GM12878 (cell line): ENCODE results near the gene CSF1R. TPM values are rescaled to one million over a fixed set of nuclear protein-coding genes. Genes with fewer than 3 reads are reported as not detected.
A peak's percentile ranks its signal among the peaks of the same experiment; 100 is the strongest.

Source experiments
- ATAC-seq: fragments of 200-7000 bp; cut with Tn5 transposase; 3 replicates; pipeline ENCODE4 v1.9.1; 2020; ENCODE audit warnings: mild to moderate bottlenecking, moderate library complexity
- BruUV-seq: library from RNA; stranded (reverse); fragments of 400-500 nt; replicated peaks from 2 replicates; lab custom pipeline; 2021; lab: Mats Ljungman, UMichigan
- CTCF ChIA-PET: fragments of 300-600 bp; sonication (Branson Sonifier 250); formaldehyde crosslinking; extraction: SDS; loops from one replicate; lab custom pipeline; 2021; ENCODE audit warnings: inconsistent platforms; lab: Yijun Ruan, JAX
- POLR2A ChIA-PET: fragments of 350-600 bp; formaldehyde crosslinking; extraction: SDS; loops from one replicate; lab custom pipeline; 2021; ENCODE audit warnings: inconsistent platforms; lab: Charles Lee
- RAD21 ChIA-PET: fragments of 300-600 bp; sonication (Branson Sonifier 250); formaldehyde crosslinking; loops from one replicate; lab custom pipeline; 2023; ENCODE audit warnings: antibody characterized with exemption; ENCODE audit not compliant: unreplicated experiment; lab: Charles Lee
- SMC1A ChIA-PET: fragments of 300-600 bp; sonication (Branson Sonifier 250); formaldehyde crosslinking; loops from one replicate; lab custom pipeline; 2023; ENCODE audit not compliant: unreplicated experiment, uncharacterized antibody; lab: Charles Lee
- DNase-seq: peaks from one replicate; pipeline ENCODE4 v3.0.0-alpha.2; 2011; ENCODE audit warnings: low read depth, low spot score
- FAIRE-seq: peaks from 3 replicates; lab custom pipeline; 2011; peaks lifted over from hg19 to GRCh38; lab: Jason Lieb, UNC
- H2AFZ ChIP-seq: 2 replicates; pipeline ENCODE4 v1.6.0; 2011; ENCODE audit warnings: low read depth, low read length, control low read depth; ENCODE audit not compliant: control insufficient read depth
- H3K27ac ChIP-seq: 2 replicates; pipeline ENCODE4 v1.5.1; 2011; ENCODE audit warnings: control low read depth; ENCODE audit not compliant: control insufficient read depth, insufficient read depth
- H3K27me3 ChIP-seq, 2 experiments: replicated peaks in 1 of 2; 2 replicates each; pipeline versions ENCODE4 v1.6.0 to v1.6.1; 2011; ENCODE audit warnings: low read length in 1 of 2; ENCODE audit not compliant: control insufficient read depth in 2 of 2, insufficient read depth in 2 of 2
- H3K36me3 ChIP-seq, 2 experiments: 2 replicates each; pipeline ENCODE4 v1.5.1; 2011; ENCODE audit warnings: low read length in 1 of 2; ENCODE audit not compliant: control insufficient read depth in 2 of 2, insufficient read depth in 2 of 2
- H3K4me1 ChIP-seq: 2 replicates; pipeline ENCODE4 v1.6.1; 2011; ENCODE audit warnings: mild to moderate bottlenecking, low read length, moderate library complexity, mixed read lengths; ENCODE audit not compliant: control insufficient read depth, insufficient read depth
- H3K4me2 ChIP-seq: 2 replicates; pipeline ENCODE4 v1.6.0; 2011; ENCODE audit warnings: control low read depth; ENCODE audit not compliant: control insufficient read depth, insufficient read depth
- H3K4me3 ChIP-seq: fragments of 200-600 bp; sonication (generic); 2 replicates; pipeline ENCODE4 v1.5.1; 2016
- H3K79me2 ChIP-seq: 2 replicates; pipeline ENCODE4 v1.6.0; 2011; ENCODE audit warnings: low read length; ENCODE audit not compliant: control insufficient read depth, insufficient read depth
- H3K9ac ChIP-seq: 2 replicates; pipeline ENCODE4 v1.8.0; 2011; ENCODE audit warnings: low read length, control low read depth, mixed read lengths; ENCODE audit not compliant: control insufficient read depth, insufficient read depth
- H3K9me3 ChIP-seq: replicated peaks from 3 replicates; pipeline ENCODE4 v1.5.1; 2011; ENCODE audit warnings: mild to moderate bottlenecking, low read length; ENCODE audit not compliant: control insufficient read depth, insufficient read depth
- H4K20me1 ChIP-seq: 2 replicates; pipeline ENCODE4 v1.6.0; 2011; ENCODE audit not compliant: control insufficient read depth, insufficient read depth
- ASH2L ChIP-seq: fragments of 300-600, 200-600 bp; sonication (generic); IDR thresholded peaks from 2 replicates; pipeline ENCODE4 v1.6.1; 2017; ENCODE audit warnings: low read depth, mild to moderate bottlenecking, borderline replicate concordance
- BCL11A ChIP-seq: IDR thresholded peaks from 2 replicates; pipeline ENCODE4 v1.6.1; 2011; ENCODE audit warnings: low read depth, low read length
- CEBPB ChIP-seq, 2 experiments: fragments of 150-350 bp in 1 of 2; IDR thresholded peaks; 2 replicates each; pipeline ENCODE4 v1.6.1; 2012 to 2014; ENCODE audit warnings: low read depth in 2 of 2, low read length in 2 of 2, borderline replicate concordance in 1 of 2, inconsistent platforms in 1 of 2
- MTA3 ChIP-seq: IDR thresholded peaks from 2 replicates; pipeline ENCODE4 v1.6.1; 2012; ENCODE audit warnings: low read length, inconsistent platforms, borderline replicate concordance
- NFXL1 ChIP-seq: fragments of 450-650 bp; IDR thresholded peaks from 2 replicates; pipeline ENCODE4 v1.6.1; 2017; ENCODE audit warnings: antibody characterized with exemption, mild to moderate bottlenecking, borderline replicate concordance
- NFYA ChIP-seq: IDR thresholded peaks from 2 replicates; pipeline ENCODE4 v1.6.1; 2011; ENCODE audit warnings: low read depth, mild to moderate bottlenecking, low read length, improper control_type of control experiment, borderline replicate concordance
- POLR2AphosphoS2 ChIP-seq: IDR thresholded peaks from 2 replicates; pipeline ENCODE4 v1.6.1; 2011; ENCODE audit warnings: low read depth, mild to moderate bottlenecking, low read length, improper control_type of control experiment, moderate library complexity
- RAD51 ChIP-seq: fragments of 450-650 bp; IDR thresholded peaks from 2 replicates; pipeline ENCODE4 v1.6.1; 2016; ENCODE audit warnings: moderate library complexity, mild to moderate bottlenecking, inconsistent platforms
- SMC3 ChIP-seq: IDR thresholded peaks from 2 replicates; pipeline ENCODE4 v1.6.1; 2011; ENCODE audit warnings: low read length, improper control_type of control experiment, borderline replicate concordance
- STAT3 ChIP-seq: IDR thresholded peaks from 2 replicates; pipeline ENCODE4 v1.6.1; 2011; ENCODE audit warnings: low read depth, low read length, improper control_type of control experiment
- SUZ12 ChIP-seq: fragments of 200-600 bp; sonication (generic); IDR thresholded peaks from one replicate; pipeline ENCODE4 v1.6.1; 2018; ENCODE audit warnings: antibody characterized with exemption, mild to moderate bottlenecking; ENCODE audit not compliant: unreplicated experiment
- WGBS: methylation state at CpG from one replicate; pipeline ENCODE4 v1.1.6; 2016; ENCODE audit warnings: low lambda C conversion rate; ENCODE audit not compliant: insufficient replicate concordance, insufficient coverage; ENCODE audit errors: missing lambda C conversion rate; 5-methylcytosine and 5-hydroxymethylcytosine counted together
- in situ Hi-C: fragments of 300-500 bp; cut with MboI; formaldehyde crosslinking; loops from 9 replicates; pipeline ENCODE4 v1.14.3; 2018; ENCODE audit warnings: mixed read lengths
- intact Hi-C: fragments of 100-400 bp; cut with micrococcal nuclease; formaldehyde crosslinking; loops from one replicate; pipeline ENCODE4 v1.14.2; 2022; ENCODE audit not compliant: unreplicated experiment
- polyA plus RNA-seq, 11 experiments: library from polyadenylated mRNA; depleted of rRNA in 4 of 11; unstranded in 6 of 11; stranded (reverse) in 5 of 11; fragments of >200 nt; fragmentation: Nextera tagmentation in 4 of 11; fragmentation: Illumina TruSeq in 1 of 11; extraction: Ambion mirVana in 4 of 11; extraction: Trizol in 1 of 11; gene quantifications; 1 replicate in 1 of 11; 2 replicates in 10 of 11; pipeline versions ENCODE4 v1.2.1 to v1.2.3, GENCODE V29; 2011 to 2016; ENCODE audit warnings: inconsistent platforms in 2 of 11, missing spikeins in 2 of 11, low read depth in 1 of 11
- total RNA-seq, 4 experiments: library from RNA; depleted of rRNA in 3 of 4; stranded (reverse); fragments of >200 nt in 3 of 4; fragmentation: Illumina TruSeq in 1 of 4; extraction: Trizol in 1 of 4; gene quantifications; 2 replicates each; pipeline versions ENCODE4 v1.2.1 to v1.2.3, GENCODE V29; 2013 to 2021
- TF ChIP-seq, protein P1 (sequence below): fragments of 150-350 bp; IDR thresholded peaks from 2 replicates; pipeline ENCODE4 v1.6.1; 2016; ENCODE audit warnings: low read depth, low read length
- TF ChIP-seq, protein P2 (sequence below): fragments of 450-650 bp; IDR thresholded peaks from 2 replicates; pipeline ENCODE4 v1.6.1; 2017; ENCODE audit warnings: mild to moderate bottlenecking, low read depth, inconsistent platforms; ENCODE audit not compliant: poor library complexity, severe bottlenecking
- TF ChIP-seq, protein P3 (sequence below): fragments of 450-650 bp; IDR thresholded peaks from 2 replicates; pipeline ENCODE4 v1.6.1; 2017; ENCODE audit warnings: mild to moderate bottlenecking, moderate library complexity

CSF1R gene
- total and polyA plus RNA-seq, 10 of the 15 experiments (the other 5 are each of a cell fraction or from before 2014, with no cell fraction given) = 0.35 to 3.6 (median 1.2) TPM

DNA sequence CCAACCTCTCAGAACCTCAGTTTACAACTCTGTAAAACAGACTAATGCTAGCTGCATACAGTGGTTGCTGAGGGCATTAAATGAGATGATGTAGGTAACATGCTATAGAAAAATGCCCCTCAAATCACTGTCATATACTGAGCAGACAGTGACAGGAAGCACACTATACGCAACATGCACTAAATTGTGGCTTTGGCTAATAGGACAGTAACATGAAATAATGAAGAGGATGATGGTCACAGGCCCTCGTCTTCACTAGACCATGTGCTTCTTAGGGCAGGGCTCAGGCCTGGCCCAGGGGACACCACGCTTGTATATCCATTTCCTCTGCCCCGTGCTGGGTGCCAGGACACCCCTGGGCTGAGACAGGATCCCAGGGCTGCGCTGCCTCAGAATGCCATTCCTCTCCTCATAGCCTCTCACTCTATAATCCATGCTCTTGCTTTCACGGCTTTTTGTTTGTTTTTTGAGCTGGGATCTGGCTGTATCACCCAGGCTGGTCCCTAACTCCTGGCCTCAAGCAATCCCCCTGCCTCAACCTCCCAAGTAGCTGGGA is 18.9 kb downstream of the CSF1R start:
- Histone ChIP-seq H3K4me2 (no peak overlapping the region), H2AFZ (no peak overlapping the region), H3K9ac (no peak overlapping the region), H3K79me2 (no peaks in the 10 kb centered on the region), H3K4me1 (no peaks in the 10 kb centered on the region), H3K4me3 (no peak overlapping the region), H4K20me1 (no peaks in the 10 kb centered on the region), H3K27me3 (no peaks in the 10 kb centered on the region; a peak in 1 of 4 replicates), H3K9me3 (no peaks in the 10 kb centered on the region), H3K36me3 (no peaks in the 10 kb centered on the region), H3K27ac (no peak overlapping the region)
- in situ Hi-C loops = no loop called here
- ChIA-PET POLR2A (no interaction called here), RAD21 (interaction anchor here (0.8 kb wide), 1 partner anchor 95 kb away, joined by 3 read pairs; no protein-coding TSS in a partner anchor), CTCF (interaction anchor here (1.8 kb wide), 1 partner anchor 54 kb away, joined by 3 read pairs; no protein-coding TSS in a partner anchor), SMC1A (interaction anchor here (0.5 to 0.7 kb wide), 2 partner anchors 16 to 38 kb away, joined by 3 read pairs; no protein-coding TSS in a partner anchor)
- intact Hi-C loops = no loop called here
- DNase-seq (no peak), FAIRE-seq (peak; percentile 7), ATAC-seq (peak; percentile 15)
- no TSS peak for BruUV-seq
- WGBS = 22% methylated on average over 6 of the region's 6 CpGs
- no peak for TF ChIP-seq STAT3
- no peak for TF ChIP-seq POLR2AphosphoS2
- TF ChIP-seq, protein P1, sequence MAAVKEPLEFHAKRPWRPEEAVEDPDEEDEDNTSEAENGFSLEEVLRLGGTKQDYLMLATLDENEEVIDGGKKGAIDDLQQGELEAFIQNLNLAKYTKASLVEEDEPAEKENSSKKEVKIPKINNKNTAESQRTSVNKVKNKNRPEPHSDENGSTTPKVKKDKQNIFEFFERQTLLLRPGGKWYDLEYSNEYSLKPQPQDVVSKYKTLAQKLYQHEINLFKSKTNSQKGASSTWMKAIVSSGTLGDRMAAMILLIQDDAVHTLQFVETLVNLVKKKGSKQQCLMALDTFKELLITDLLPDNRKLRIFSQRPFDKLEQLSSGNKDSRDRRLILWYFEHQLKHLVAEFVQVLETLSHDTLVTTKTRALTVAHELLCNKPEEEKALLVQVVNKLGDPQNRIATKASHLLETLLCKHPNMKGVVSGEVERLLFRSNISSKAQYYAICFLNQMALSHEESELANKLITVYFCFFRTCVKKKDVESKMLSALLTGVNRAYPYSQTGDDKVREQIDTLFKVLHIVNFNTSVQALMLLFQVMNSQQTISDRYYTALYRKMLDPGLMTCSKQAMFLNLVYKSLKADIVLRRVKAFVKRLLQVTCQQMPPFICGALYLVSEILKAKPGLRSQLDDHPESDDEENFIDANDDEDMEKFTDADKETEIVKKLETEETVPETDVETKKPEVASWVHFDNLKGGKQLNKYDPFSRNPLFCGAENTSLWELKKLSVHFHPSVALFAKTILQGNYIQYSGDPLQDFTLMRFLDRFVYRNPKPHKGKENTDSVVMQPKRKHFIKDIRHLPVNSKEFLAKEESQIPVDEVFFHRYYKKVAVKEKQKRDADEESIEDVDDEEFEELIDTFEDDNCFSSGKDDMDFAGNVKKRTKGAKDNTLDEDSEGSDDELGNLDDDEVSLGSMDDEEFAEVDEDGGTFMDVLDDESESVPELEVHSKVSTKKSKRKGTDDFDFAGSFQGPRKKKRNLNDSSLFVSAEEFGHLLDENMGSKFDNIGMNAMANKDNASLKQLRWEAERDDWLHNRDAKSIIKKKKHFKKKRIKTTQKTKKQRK = no peak
- no peak for TF ChIP-seq SMC3
- no peak for TF ChIP-seq SUZ12
- TF ChIP-seq, protein P2, sequence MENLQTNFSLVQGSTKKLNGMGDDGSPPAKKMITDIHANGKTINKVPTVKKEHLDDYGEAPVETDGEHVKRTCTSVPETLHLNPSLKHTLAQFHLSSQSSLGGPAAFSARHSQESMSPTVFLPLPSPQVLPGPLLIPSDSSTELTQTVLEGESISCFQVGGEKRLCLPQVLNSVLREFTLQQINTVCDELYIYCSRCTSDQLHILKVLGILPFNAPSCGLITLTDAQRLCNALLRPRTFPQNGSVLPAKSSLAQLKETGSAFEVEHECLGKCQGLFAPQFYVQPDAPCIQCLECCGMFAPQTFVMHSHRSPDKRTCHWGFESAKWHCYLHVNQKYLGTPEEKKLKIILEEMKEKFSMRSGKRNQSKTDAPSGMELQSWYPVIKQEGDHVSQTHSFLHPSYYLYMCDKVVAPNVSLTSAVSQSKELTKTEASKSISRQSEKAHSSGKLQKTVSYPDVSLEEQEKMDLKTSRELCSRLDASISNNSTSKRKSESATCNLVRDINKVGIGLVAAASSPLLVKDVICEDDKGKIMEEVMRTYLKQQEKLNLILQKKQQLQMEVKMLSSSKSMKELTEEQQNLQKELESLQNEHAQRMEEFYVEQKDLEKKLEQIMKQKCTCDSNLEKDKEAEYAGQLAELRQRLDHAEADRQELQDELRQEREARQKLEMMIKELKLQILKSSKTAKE = no peak
- no peak for TF ChIP-seq MTA3
- TF ChIP-seq, protein P3, sequence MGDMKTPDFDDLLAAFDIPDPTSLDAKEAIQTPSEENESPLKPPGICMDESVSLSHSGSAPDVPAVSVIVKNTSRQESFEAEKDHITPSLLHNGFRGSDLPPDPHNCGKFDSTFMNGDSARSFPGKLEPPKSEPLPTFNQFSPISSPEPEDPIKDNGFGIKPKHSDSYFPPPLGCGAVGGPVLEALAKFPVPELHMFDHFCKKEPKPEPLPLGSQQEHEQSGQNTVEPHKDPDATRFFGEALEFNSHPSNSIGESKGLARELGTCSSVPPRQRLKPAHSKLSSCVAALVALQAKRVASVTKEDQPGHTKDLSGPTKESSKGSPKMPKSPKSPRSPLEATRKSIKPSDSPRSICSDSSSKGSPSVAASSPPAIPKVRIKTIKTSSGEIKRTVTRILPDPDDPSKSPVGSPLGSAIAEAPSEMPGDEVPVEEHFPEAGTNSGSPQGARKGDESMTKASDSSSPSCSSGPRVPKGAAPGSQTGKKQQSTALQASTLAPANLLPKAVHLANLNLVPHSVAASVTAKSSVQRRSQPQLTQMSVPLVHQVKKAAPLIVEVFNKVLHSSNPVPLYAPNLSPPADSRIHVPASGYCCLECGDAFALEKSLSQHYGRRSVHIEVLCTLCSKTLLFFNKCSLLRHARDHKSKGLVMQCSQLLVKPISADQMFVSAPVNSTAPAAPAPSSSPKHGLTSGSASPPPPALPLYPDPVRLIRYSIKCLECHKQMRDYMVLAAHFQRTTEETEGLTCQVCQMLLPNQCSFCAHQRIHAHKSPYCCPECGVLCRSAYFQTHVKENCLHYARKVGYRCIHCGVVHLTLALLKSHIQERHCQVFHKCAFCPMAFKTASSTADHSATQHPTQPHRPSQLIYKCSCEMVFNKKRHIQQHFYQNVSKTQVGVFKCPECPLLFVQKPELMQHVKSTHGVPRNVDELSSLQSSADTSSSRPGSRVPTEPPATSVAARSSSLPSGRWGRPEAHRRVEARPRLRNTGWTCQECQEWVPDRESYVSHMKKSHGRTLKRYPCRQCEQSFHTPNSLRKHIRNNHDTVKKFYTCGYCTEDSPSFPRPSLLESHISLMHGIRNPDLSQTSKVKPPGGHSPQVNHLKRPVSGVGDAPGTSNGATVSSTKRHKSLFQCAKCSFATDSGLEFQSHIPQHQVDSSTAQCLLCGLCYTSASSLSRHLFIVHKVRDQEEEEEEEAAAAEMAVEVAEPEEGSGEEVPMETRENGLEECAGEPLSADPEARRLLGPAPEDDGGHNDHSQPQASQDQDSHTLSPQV = no peak
- no peak for TF ChIP-seq ASH2L
- TF ChIP-seq NFXL1 = no peak
- no peak for TF ChIP-seq RAD51
- no peak for TF ChIP-seq BCL11A
- TF ChIP-seq CEBPB (IDR thresholded peaks at IDR 0.05; ENCODE audit: borderline replicate concordance in 1 of 2, low read depth in 2 of 2, low read length in 2 of 2) = no peak
- TF ChIP-seq NFYA = no peak
